ENCODE results near the gene COA8.
"Not testable (repeated sequence)": the region's sequence is repeated elsewhere in the genome, so short reads cannot be mapped to it uniquely, and the experiment has no call there.

COA8 gene

GRCh38 chr14:103562429-103563225 lies at the start of gene COA8, which contains the start of gene BAG5:
Gene COA8 (plus strand): TSS chr14:103562960. CDS start chr14:103563002, 42 bp downstream.
Gene BAG5 (minus strand): TSS chr14:103562657. CDS start chr14:103561164, 1,493 bp downstream.
- peak; percentile 81 for DNase-seq

- no peak for DNase-seq
Measured at GRCh38 chr14:103514596-103515421, 48.0 kb upstream of the COA8 start.

DNA sequence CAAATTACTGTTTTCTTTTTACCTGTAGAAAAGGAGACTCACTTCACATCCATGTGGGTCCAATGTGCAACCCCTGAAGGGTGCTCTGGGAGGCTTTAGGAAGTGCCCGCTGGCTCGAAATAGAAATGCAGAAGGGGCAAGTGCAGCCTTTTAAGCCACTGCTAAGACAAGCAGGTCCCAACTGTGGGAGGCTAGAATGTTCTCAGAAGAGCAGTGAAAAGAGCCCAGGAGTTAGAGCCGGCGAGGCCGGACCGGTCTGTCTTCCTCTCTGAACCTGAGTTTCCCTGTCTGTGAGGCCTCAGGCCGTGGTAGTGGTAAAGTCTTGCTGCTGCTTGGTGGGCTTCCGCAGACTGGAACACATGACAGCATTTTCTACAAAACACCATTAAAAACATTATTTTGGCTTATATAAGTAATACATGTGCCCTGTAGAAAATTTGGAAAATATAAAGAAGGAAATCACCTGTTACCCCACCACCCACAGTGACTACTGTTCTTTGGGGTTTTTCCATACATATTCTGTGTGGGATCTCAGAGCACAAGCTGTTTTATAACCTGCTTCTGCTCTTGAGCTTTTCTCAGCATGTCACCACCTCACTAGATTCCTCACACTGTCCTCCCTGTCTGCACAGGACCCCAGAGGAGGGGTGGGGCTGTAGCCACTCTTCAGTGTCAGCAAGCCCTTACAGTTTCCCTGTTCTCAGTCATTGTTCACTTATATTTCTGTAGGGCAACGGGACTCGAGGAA lies 46.2 kb upstream of the COA8 start:
- DNase-seq = no peak

DNA sequence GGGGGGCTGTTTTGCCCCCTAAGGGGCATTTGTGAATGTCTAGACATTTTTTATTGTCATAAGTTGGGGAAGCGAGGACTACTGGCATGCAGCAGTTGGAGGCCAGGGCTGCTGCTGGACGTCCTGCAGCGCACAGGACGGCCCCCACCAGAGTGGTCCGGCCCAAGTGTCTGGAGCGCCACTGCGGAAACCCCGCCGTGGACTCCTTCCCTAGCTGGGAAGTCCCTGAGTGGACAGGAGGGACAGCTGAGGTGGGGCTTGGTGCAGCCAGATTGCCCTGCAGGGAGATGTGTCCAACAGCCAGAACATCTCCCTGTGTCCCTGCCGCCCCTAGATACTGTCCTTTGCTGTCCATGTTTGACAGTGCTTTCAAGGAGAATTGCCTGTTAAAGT lies 45.6 kb upstream of the COA8 start:
- DNase-seq = no peak

DNA sequence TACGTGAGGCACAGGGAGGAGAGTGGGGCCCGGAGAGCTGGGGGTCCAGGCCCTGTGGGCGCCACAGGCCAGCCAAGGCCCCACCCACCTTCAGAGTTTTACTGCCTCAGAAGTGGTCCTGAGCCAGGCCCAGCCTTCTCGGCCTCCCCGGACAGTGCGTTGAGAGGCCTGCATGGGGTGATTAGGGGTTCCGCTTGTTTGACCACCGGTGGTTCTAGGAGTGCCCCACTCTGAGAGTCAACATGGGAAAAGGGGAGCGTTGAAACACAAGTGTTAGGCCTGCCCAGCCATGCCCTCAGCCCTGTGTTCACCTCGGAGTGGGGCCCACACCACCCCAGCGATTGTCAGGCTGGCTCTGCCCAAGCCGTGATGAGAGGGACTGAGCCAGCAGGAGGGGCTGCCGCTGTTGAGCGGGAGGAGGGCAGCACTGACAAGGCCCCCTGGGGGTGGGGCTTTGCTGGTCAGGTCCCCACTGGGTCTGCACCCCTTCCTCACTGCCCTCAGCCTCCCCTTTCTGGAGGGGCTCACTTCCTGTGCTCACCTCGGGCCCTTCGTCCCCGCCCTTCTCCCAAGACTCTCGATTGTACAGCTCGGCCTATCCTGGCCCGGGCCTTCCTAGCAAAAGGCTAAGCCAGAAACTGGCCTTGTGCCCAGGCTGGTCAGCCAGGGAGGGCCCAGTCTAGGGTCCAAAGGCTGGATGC lies 44.9 kb upstream of the COA8 start:
- peak; percentile 13 for DNase-seq

GRCh38 chr14:103518422-103519042 lies 44.2 kb upstream of the COA8 start:
- DNase-seq = peak; percentile 53

DNA sequence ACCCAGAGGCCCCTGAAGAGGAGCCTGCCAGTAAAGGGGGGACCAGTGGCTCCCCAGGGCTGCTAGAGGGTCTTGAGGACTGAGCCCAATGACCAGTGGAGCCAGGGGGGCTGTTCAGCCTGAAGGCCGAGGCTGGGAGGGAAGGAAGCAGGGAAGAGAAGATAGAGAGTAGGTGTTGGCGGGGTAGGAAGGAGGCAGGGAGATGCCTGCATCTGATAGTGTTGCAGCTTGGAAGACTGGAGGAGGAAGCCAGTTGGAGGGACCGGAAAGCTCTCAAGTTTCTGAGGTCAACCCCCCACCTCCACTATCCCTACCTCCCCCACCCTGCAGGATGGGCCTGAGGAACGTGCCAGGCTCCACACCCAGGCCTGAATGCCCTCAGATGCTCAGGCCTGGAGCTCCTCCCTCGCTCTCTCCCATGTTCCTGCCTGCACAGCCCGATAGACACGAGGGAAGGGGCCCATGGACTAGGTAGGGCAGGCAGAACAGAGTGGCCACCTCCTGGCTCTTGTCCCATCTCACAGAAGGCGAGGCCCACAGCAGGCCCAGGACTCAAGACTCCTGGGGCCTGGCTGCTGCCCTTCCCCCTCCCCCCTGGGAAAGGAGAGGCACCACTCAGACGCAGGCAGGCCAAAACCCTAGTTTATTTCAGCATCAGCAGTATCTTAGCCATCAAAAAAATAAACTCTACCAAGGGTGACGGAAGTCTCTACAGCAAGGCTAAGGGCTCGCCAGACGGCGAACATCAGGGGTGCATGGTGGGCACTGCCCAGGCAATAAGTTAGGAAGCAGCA lies 43.5 kb upstream of the COA8 start:
- DNase-seq = peak; percentile 45

GRCh38 chr14:103519837-103520212 lies 42.9 kb upstream of the COA8 start:
- no peak for DNase-seq

DNA sequence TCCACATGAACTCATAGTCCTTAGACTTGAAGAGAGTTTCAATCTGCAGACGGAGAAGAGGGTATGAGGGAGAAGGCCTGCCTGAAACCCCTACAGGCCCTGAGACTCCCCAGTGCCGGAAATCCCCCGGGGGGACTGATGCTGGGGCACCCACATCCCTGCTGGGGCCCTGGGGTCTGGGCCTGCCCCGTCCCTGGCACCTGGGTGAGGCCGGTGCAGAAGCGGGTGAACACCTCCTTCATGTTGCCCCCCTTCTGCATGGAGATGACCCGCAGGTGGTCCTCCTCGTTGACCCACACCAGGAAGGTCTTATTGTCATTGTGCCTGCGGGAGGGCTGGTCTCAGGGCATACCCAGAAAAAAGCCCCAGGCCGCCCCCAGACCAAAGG lies 42.5 kb upstream of the COA8 start:
- DNase-seq = no peak

- DNase-seq = peak; percentile 72
Measured at GRCh38 chr14:103520657-103521437, 41.9 kb upstream of the COA8 start.

DNA sequence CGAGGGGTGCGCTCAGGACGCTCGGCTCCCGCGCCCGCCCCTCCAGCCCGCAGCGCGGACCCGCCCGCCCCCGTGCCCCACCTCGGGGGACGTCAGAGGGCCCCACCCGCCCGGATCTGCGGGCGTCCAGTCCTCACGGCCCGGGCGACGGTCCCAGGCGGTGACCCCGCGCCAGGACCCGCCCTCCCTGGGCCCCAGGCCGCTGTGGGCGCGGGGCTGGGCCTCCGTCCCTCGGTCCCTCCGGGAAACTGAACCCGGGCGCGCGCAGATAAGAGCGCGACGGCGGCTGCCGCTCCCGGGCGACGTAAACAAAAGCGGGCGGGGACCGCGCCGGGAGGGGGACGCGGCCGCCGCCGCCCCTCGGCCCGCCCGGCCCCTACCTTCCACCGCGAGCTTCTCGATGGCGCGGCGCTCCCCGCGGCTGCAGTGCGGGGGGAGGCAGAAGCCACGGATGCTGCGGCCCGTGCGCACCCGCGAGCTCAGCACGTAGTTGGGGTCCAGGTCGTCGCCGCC lies 41.3 kb upstream of the COA8 start:
- DNase-seq = no peak

DNA sequence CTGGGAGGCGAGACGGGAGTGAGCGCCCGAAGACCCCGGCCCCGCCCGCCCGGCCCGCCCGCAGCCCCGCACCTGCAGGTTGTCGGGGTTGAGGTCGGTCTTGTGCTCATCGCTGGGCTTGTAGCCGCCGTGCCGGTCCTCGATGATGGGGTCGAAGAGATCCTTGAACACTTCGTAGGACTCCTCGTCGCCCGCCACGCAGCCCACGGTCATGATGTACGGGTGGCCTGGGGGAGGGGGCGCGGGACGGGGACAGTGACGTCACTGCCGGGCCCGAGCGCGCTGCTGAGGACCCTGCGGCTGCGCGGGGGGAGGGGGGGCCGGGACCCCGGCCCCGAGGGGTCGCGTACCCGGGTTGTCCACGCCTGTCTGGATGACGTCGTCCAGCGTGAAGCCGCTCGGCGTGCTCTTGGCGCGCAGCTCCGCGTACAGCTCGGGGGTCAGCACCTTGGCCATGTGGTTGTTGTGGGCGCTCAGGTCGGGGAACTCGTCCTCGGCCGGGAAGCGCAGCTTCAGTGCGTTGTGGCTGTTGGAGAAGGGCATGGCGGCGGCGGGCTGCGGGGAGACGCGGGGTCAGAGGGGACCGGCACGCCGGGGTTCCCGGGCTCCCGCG lies 40.7 kb upstream of the COA8 start:
- DNase-seq = peak; percentile 32

GRCh38 chr14:103522649-103523574 lies 39.8 kb upstream of the COA8 start, which contains the start of gene CKB:
Gene CKB (minus strand): TSS chr14:103522830. CDS start chr14:103522493, 337 bp downstream.
- DNase-seq = peak; percentile 66

GRCh38 chr14:103523575-103523954 lies 39.2 kb upstream of the COA8 start:
- no peak for DNase-seq

DNA sequence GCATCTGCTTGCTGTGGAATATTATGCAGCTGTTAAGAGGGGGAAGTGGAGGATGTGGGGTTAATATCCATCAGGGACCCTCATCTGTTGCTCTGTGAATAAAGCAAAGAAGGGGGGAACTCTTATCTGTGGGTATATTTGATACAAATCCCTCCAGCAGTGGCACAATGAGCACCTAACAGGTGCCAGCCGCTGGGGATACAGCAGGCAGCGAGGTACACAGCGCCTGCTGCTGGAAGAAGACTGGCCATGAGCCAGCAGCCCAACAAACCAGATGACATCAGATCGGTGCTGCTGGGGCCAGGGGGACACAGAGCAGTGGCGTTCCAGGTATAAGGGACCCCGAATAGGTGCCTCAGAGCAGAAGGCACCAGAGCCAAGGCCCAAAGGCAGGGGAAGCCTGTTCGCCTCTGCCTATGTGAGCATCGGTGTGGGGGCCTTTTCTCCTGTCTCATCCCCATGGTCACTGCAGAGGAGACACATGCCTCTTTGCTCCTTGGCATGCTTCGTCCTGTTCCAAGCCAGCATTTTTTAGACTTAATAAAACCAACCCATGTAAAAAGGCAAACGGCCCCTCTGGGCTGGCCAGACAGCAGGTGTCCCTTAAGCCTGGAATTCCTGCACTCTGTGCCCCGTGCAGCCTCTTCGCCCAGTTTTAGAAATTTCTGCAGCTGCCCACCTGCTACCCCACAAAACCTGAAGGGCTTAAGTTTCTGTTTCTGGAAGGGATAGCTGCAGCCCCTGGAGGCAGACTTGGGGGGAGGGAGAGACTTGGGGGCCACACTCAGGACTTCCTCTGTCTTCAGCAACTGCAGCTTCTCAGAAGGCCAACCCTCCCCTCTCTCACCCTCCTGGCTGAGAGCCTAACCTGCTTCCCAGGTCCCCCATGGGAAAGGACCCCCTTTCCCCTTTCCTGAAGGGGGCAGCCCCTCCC lies 38.5 kb upstream of the COA8 start:
- DNase-seq = no peak

DNA sequence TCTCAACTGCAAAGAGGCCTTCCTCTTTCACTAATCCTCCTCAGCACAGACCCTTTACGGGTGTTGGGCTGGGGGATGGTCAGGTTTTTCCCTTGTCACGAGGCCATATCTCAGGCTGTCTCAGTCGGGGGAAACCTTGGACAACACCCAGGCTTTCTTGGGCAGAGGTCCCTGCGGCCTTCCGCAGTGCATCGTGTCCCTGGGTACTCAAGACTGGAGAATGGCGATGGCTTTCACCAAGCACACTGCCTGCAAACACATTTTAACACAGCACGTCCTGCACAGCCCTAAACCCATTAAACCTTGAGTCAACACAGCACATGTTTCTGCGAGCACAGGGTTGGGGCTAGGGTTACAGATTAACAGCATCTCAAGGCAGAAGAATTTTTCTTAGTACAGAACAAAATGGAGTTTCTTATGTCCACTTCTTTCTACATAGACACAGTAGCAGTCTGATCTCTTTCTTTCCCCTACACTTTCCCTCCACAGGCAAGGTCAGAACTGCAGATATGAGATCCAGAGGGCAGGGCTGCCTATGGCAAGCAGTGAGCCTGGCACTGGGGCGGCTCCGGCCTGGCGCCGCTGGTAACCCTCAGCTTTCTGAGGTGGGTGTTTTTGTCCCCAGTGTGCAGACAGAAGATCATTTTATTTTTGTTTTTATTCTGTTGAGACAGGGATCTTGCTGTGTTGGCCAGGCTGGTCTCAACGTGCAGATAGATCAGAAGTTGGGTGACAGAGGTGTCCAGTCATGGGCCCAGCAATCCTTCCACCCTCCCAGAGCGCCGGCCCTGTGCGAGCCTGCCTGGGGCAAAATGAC lies 37.1 kb upstream of the COA8 start:
- not testable (repeated sequence) for DNase-seq

Data from EL (cell line).